ENCODE data around the gene PNLDC1. TPM values are rescaled to one million over a fixed set of nuclear protein-coding genes. Genes with fewer than 3 reads are reported as not detected.

PNLDC1 gene
- total and polyA plus RNA-seq, 2 experiments from 2014 or later: not detected

GRCh38 chr6:159805440-159806020 lies 5.5 kb downstream of the PNLDC1 start:
- Histone ChIP-seq H4K20me1 (replicated peaks; ENCODE audit: insufficient read depth) (no peaks in the 10 kb centered on the region), H3K4me1 (ENCODE audit: insufficient read depth) (no peaks in the 10 kb centered on the region), H3K4me2 (no peak overlapping the region), H3K27ac (ENCODE audit: low read depth) (no peak overlapping the region), H3K79me2 (replicated peaks; ENCODE audit: insufficient read depth) (no peaks in the 10 kb centered on the region), H3K27me3 (ENCODE audit: insufficient read depth) (no peaks in the 10 kb centered on the region), H3K4me3 (no peak overlapping the region), H2AFZ (no peak overlapping the region), H3K36me3 (ENCODE audit: insufficient read depth) (no peaks in the 10 kb centered on the region), H3K9me2 (ENCODE audit: insufficient read depth) (no peaks in the 10 kb centered on the region), H3F3A (replicated peaks; ENCODE audit: low read depth) (no peaks in the 10 kb centered on the region)
- H3K4me3 Mint-ChIP-seq: no peak overlapping the region
- DNase-seq (ENCODE audit: low spot score) (no peak), ATAC-seq (no peak)
- peaks cover 6% of the 10 kb centered on the region for H3K27me3 Mint-ChIP-seq (ENCODE audit: insufficient read depth, low read depth, poor library complexity)
- no peak for TF ChIP-seq POLR2AphosphoS5 (IDR thresholded peaks at IDR 0.05; ENCODE audit: low read depth)
- no peak for TF ChIP-seq STAT1 (IDR thresholded peaks at IDR 0.05; ENCODE audit: unreplicated experiment)
- no peak for TF ChIP-seq EZH2 (IDR thresholded peaks at IDR 0.05; ENCODE audit: low read depth, unreplicated experiment)
- no peak for TF ChIP-seq REST (IDR thresholded peaks at IDR 0.05; ENCODE audit: unreplicated experiment)
- no peak for TF ChIP-seq CTCF (conservative IDR thresholded peaks at IDR 0.05; ENCODE audit: low read depth in 2 of 2)
- TF ChIP-seq ZNF331 (CRISPR knock-in tag; IDR thresholded peaks at IDR 0.05; ENCODE audit: low read depth): no peak
- no peak for TF ChIP-seq JUNB (IDR thresholded peaks at IDR 0.05; ENCODE audit: unreplicated experiment)
- TF ChIP-seq ETS1 (IDR thresholded peaks at IDR 0.05): no peak
- no peak for TF ChIP-seq CREB1 (CRISPR knock-in tag; IDR thresholded peaks at IDR 0.05; ENCODE audit: low read depth)
- TF ChIP-seq EZH2phosphoT487 (IDR thresholded peaks at IDR 0.05; ENCODE audit: unreplicated experiment): no peak
- no peak for TF ChIP-seq ZNF114 (CRISPR knock-in tag; IDR thresholded peaks at IDR 0.05)
- no peaks in the 10 kb centered on the region for H3K9me3 Mint-ChIP-seq
- peaks cover 4% of the 10 kb centered on the region; the same call in 1 of the 3 replicates for H3K4me1 Mint-ChIP-seq
- H3K36me3 Mint-ChIP-seq (ENCODE audit: low read depth): no peaks in the 10 kb centered on the region; the same call in 2 of the 3 replicates
- peak overlapping the region; percentile 47; the same call in 1 of the 2 replicates for H3K27ac Mint-ChIP-seq

All from GM23338 (cell line).